ENCODE results near the gene SAT1.

Gene SAT1

GRCh38 chrX:23776363-23776762 lies 6.6 kb upstream of the SAT1 start:
- DNase-seq (ENCODE audit: low spot score): no peak

DNA sequence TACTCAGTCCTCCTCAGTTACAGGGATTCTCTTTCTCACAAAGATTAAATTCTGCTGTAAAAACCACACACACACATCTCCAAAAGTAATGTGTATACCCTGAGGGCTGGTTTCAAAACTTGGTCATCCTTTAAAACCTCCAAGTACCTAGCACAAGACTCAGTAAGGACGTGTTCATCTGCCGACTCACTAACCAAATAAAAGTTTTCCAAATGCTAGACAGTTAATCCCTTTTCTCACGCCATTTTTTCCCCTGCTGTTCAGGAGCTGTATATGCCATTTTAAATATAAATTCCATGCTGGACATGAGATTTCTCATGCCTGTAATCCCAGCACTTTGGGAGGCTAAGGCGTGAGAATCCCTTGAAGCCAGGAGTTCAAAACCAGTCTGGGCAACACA lies 3.9 kb upstream of the SAT1 start:
- DNase-seq (ENCODE audit: low spot score): no peak

GRCh38 chrX:23782455-23782854 lies 518 bp upstream of the SAT1 start:
- no peak for DNase-seq (ENCODE audit: low spot score)

DNA sequence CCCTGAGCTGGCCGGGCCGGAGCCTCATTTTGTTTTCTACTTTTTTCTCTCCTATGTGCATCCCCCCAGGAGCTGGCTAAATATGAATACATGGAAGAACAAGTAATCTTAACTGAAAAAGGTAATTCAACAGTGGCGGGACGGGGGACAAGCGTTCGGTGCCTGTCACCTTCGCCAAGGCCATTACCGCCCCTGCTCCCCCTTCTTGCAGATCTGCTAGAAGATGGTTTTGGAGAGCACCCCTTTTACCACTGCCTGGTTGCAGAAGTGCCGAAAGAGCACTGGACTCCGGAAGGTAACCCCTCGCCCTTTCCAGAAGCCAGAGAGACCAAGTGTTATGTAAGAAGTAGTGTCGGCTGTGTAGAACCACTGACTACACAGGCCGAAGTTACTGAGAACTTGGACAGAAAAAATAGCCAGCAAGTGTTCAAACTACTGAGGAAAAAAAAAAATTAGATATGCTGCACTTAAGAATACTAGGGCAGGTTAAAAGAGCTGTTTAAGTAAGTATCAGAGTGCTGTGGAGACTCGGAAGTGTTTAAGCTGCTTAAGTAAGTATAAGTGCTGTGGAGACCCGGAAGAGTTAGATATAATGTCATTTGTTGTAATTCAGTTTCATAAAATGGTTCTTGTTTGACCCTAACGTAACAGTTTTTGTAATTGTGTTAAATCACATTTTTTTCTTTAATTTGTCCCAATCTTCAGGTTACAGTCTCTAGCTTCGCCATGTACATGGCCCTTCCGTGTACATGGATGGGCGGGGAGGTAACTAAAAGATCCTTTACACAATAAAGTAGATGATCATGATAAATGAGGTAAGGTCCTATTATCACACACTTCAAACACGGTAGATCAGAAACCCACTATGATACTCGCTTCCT lies 856 bp downstream of the SAT1 start:
- DNase-seq (ENCODE audit: low spot score): no peak

DNA sequence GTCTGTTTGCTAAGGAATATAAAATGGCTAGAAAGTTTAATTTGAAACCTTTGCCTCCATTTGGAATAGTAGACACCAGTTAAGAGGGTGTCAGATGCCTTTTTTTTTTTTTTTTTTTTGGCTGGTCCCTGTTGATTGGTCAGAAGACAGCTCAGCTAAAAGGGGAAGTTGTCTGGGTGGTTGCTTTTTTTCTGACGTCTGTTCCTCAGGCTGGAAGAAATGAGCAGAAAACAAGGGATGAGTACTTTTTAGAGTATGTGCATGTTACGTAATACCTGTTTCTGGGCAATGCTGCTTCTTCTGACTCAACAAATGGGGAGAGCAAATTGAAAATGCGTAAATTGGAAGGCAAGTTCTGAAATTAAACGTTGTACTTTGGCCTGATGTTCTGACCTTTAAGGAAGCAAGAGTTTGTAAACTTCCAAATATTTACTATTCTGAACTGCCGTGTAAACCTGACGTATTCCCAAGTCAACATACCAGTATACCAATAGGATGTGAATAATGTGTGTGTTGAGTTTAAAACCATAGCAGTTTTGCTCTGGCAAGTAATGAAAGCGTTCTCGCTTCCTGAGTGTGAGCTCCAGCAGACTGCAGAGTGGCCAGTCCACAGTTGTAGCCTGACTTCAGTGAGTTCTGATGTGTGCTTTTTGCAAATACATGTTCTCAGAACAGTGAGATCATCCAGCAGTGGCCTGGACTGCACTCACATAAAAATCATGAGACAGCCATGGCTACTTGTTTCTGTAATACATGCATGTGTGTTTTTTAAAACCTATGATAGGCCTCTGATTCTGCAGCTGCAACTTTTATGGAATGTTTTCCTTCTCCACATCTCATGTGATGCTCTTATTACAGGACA lies 1.7 kb downstream of the SAT1 start:
- DNase-seq (ENCODE audit: low spot score): no peak

DNA sequence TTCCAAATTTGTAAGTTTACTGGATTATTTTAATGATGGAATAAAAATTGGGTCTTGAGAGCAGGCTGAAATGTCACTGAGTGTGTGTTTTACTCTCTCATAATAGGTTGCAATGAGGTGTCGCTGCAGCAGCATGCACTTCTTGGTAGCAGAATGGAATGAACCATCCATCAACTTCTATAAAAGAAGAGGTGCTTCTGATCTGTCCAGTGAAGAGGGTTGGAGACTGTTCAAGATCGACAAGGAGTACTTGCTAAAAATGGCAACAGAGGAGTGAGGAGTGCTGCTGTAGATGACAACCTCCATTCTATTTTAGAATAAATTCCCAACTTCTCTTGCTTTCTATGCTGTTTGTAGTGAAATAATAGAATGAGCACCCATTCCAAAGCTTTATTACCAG lies 2.6 kb downstream of the SAT1 start:
- DNase-seq (ENCODE audit: low spot score): no peak

GRCh38 chrX:23786268-23786815 lies 3.4 kb downstream of the SAT1 start:
- DNase-seq (ENCODE audit: low spot score): no peak

GRCh38 chrX:23787745-23788118 lies 4.8 kb downstream of the SAT1 start:
- no peak for DNase-seq (ENCODE audit: low spot score)

- no peak for DNase-seq (ENCODE audit: low spot score)
Observed at GRCh38 chrX:23788521-23788920, 5.5 kb downstream of the SAT1 start.

- no peak for DNase-seq (ENCODE audit: low spot score)
Observed at GRCh38 chrX:23788946-23789345, 6.0 kb downstream of the SAT1 start.

DNA sequence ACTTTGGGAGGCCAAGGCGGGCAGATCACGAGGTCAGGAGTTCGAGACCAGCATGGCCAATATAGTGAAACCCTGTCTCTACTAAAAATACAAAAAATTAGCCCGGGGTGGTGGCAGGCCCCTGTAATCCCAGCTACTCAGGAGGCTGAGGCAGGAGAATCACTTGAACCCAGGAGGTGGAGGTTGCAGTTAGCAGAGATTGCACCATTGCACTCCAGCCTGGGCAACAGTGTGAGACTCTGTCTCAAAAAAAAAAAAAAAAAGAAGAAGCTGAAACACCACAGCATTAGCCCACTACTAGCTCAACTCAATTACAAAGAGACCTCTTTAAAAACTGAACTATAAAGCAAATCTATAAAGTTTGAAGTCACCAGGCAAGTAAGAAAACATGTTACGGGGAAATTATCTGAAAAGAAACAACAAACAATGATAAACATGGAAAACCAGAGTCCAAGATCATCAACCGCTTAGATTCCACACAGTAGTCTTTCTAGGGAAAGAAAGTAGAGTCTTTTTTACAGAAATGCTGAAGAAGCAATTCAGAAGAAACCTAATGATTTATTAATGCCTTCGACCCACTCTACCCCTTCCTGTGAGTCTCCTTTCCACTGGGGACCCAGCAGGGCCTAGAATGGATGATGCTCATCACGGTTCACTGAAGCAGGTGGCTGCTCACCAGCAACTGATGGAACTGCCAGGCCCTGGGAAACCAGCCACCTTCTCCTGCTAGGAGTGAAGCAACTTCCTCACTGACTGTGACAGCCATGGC lies 6.6 kb downstream of the SAT1 start:
- no peak for DNase-seq (ENCODE audit: low spot score)

DNA sequence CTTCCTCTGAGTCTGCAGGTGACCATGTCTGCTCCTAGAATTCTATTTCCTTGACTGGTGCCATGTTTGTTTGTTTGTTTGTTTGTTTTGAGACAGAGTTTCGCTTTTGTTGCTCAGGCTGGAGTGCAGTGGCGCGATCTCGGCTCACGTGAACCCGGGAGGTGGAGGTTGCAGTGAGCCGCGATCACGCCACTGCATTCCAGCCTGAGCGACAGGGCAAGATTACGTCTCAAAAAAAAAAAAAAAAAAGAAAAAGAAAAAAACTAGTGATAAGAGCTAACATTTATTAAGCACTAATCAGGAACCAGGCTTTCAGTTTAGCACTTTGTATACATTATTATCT lies 7.2 kb downstream of the SAT1 start:
- DNase-seq (ENCODE audit: low spot score): no peak

GRCh38 chrX:23792861-23793553 lies 10.0 kb downstream of the SAT1 start:
- no peak for DNase-seq (ENCODE audit: low spot score)

DNA sequence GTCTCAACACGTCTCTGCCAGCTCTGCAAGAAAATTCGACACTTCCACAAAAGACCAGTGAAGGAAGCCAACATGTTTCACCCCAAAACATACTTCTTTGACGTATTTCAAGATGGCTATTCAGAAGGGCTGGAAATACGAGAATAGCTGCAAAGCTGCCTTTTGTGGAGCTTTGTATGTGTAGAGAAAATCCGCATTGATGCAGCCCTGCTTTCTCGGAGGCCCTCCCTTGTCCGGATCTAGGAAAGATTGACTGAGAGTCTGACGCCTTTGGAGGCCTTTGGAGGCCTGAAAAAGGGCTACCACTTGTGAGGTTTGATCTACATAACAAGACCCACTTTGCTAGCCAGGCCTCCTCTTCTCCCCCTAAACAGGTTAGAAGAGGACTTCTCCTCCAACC lies 12.2 kb downstream of the SAT1 start:
- no peak for DNase-seq (ENCODE audit: low spot score)

DNA sequence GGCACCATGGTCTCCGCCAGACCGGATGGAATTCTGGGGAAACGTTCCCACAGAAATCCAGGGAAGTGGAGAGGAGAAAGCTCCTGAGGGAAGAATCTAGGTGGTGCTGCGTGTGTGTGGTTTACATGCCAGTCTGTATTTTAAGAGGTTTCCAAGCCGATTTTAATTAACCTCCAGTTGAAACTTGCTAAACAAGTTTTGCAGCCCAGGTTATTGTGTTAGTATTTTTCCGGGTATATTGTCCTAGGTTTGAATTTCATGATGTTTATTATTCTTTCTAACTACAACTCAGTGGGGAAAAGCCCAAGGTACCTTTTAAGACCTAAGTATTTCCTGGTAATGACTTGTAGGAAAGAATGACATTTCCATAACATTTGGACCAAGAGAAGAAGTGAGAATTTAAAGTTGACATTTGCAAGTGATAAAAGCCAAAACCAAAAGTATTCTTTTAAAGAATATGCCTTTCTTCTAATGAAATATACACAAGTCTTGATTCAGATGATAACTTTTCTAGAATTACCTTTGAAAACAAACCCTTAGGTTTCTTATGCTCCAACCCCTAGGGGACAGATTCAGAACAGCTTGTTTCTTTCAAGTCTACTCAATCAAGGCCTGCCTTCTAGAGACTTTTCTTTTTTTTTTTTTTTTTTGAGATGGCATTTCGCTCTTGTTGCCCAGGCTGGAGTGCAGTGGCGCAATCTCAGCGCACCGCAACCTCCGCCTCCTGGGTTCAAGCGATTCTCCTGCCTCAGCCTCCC lies 14.6 kb downstream of the SAT1 start:
- DNase-seq (ENCODE audit: low spot score): no peak

- DNase-seq (ENCODE audit: low spot score): no peak
Observed at GRCh38 chrX:23799469-23800065, 16.6 kb downstream of the SAT1 start.

GRCh38 chrX:23802431-23802830 lies 19.5 kb downstream of the SAT1 start:
- DNase-seq (ENCODE audit: low spot score): no peak

GRCh38 chrX:23803931-23804381 lies 21.0 kb downstream of the SAT1 start:
- DNase-seq (ENCODE audit: low spot score): no peak

- no peak for DNase-seq (ENCODE audit: low spot score)
Observed at GRCh38 chrX:23804578-23804977, 21.6 kb downstream of the SAT1 start.

GRCh38 chrX:23805389-23805788 lies 22.4 kb downstream of the SAT1 start:
- DNase-seq (ENCODE audit: low spot score): no peak
